RCC 7860 (cell line): ENCODE results near the gene LRWD1.
"Not testable (repeated sequence)": the region's sequence is repeated elsewhere in the genome, so short reads cannot be mapped to it uniquely, and the experiment has no call there.

Experiments
- DNase-seq: peaks from one replicate; pipeline ENCODE4 v3.0.0-alpha.2; 2015; ENCODE audit warnings: low spot score
- FAIRE-seq: peaks from 2 replicates; lab custom pipeline; 2012; peaks lifted over from hg19 to GRCh38; lab: Jason Lieb, UNC

LRWD1 gene

DNA sequence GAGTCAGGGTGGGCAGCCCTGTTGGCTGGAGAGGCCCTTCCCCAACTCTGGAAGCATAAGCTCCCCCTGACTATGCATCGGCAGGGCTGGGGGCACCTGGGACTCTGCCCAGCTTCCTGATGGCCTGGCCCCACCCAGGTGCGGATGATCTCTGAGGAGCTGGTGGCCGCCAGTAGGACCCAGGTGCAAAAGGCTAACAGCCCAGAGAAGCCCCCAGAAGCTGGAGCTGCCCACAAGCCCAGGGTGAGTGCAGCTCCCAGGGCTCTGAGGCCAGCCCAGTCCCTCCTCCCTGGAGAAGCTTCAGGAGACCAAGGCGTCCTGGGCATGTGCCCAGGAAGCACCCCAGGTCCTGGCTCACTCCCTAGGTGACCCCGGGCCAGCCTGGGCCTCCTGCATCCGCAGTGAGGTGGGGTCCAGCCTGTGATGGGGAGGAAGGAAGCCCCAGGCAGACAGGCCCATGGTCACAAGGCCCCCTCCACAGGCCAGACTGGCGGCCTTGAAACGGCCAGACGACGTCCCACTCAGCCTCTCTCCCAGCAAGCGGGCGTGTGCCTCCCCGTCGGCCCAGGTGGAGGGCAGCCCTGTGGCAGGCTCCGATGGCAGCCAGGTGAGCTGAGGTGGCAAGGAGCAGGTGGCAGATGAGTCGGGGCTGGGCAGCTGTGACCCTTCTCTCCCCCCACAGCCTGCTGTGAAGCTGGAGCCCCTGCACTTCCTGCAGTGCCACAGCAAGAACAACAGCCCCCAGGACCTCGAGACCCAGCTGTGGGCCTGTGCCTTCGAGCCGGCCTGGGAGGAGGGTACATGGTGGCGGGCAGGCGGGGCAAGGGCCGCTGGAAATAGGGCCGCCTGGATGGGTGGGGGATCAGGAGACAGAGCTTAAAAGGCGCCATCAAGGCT, 3.0 kb downstream of the LRWD1 start:
- DNase-seq: no peak
- no peak for FAIRE-seq

DNA sequence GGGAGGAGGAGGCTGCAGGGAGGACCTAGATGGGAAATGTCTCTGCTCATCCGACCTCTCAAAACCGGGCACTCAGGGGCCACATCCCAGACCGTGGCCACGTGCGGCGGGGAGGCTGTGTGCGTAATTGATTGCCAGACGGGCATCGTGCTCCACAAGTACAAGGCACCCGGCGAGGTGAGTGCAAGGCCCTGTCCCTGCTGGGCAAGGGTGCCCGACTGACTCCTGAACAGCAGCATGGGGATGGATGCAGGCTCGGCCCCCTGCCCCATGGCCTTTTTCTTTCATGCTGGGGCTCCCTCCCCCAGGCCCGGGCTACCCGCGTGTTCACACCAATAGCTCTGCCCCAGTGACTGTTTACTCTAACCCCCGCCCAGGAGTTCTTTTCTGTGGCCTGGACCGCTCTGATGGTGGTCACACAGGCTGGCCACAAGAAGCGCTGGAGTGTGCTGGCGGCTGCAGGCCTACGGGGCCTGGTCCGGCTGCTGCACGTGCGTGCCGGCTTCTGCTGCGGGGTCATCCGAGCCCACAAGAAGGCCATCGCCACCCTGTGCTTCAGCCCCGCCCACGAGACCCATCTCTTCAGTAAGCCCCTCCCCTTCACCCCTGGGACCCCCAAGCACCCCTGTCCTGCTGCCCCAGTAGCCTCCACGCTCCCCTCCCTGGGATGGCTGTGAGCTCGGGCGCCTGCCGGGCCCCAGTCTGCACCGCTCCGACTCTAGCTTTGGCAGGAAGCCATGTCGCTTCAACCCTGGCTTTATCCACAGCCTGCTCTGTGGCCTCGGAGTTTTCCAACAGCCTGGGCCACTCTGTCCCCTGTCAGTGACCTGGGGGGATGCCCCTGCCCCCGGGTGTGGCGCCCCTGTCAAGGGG, 3.9 kb downstream of the LRWD1 start:
- FAIRE-seq: no peak

DNA sequence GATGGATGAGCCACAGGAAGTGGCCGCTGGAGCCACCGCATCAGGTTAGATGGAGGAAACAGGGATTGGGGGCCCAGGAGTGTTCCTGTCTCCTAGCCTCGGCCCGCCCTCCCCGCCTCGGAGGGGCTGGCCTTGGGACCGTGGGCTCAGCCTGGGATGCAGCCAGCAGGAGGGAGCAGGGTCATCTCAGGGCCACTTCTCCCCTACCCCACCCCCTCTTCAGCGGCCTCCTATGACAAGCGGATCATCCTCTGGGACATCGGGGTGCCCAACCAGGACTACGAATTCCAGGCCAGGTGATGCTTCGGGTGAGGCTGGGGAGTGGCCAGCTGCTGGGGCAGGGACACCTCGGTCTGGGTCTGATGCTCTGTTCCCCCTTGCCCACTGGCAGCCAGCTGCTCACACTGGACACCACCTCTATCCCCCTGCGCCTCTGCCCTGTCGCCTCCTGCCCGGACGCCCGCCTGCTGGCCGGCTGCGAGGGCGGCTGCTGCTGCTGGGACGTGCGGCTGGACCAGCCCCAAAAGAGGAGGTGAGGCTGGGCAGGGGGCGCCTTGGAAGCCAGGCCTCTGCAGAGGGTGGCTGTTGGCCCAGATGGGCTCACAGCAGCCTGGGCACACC, 4.7 kb downstream of the LRWD1 start:
- DNase-seq: no peak
- FAIRE-seq: no peak

More for the DNA sequence above, 3.9 kb downstream of the LRWD1 start:
- DNase-seq: no peak

DNA sequence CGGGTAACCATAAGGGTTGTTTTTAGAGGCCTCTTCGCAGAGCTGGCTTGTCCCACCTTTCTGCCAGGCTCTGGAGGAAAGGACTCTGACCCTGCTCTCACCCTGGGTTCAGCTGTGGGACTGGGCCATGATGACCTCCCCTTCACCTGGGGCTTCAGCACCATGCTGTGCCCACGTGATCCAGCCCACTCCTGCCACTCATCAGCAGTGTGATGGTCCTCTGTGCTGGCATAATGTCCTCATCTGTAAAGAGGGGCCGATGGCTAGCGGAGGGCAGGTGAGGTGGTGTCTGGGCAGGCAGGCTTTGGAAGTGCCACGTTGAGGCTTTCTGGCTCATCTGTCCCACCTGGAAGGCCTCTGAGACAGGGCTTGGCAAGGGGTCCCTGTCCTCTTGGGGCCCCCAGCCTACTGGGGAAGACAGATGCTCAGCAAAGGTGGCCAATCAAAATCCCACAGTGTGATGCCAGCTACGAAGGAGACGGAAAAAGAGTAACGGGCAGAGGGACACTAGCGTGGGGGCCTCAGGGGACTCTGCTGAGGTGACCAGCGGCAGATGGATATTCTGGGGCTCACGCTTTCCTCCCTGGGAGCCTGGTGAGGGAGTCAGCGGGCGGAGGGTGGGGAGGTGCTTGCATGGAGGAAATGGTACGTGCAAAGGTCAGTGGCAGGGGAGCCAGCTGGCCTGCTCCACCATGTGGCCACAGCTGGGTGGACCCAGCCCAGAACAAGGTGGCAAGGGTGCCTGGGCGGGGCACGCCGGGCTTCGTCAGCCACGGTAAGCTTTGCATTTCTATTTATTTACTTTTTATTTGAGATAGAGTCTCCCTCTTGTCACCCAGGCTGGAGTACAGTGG, 5.4 kb downstream of the LRWD1 start:
- FAIRE-seq: no peak
- DNase-seq: no peak

DNA sequence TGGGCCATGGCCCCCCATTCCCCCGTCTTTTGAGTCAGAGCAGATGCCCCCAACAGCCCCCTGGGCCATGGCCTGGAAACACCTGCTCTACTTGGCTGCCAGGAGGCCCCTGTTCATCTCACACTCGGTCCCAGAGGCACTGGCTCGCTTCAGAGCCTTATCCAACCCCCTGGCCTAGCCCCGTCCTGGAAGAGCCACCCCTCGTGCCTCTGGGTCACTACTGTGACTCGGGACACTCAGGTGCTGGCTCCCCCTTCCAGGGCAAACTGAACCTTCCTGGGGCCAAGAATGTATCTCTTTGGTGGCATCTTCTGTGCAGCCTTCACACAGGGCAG, 7.0 kb downstream of the LRWD1 start:
- FAIRE-seq: no peak

DNA sequence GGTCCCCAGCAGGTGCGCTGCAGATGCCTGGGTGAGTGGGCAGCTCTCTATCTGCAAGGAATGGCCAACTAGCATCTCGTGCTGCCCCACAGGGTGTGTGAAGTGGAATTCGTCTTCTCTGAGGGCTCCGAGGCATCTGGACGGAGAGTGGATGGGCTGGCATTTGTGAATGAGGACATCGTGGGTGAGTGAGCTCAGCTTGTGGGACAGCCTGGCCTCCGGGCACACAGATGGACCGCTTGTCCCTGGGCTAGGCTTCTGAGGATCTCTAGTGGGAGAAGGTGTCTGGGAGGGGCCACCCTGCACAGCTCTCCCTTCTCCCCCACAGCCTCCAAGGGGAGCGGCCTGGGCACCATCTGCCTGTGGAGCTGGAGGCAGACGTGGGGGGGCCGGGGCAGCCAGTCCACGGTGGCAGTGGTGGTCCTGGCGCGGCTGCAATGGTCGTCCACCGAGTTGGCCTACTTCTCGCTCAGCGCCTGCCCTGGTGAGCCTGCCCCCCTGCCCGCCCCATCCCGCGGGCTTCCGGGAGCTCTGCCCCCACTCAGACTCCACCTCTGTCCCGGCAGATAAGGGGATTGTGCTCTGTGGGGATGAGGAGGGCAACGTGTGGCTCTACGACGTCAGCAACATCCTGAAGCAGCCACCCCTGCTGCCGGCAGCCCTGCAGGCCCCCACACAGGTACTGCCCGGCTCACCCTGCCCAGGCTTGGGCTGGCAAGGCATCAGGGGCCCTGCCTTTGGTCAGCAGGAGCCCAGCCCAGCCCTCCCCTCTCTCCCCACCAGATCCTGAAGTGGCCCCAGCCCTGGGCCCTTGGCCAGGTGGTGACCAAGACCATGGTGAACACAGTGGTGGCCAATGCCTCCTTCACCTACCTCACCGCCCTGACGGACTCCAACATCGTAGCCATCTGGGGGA, 7.6 kb downstream of the LRWD1 start:
- DNase-seq (no peak), FAIRE-seq (no peak)

More for the DNA sequence above, 7.0 kb downstream of the LRWD1 start:
- DNase-seq: no peak

DNA sequence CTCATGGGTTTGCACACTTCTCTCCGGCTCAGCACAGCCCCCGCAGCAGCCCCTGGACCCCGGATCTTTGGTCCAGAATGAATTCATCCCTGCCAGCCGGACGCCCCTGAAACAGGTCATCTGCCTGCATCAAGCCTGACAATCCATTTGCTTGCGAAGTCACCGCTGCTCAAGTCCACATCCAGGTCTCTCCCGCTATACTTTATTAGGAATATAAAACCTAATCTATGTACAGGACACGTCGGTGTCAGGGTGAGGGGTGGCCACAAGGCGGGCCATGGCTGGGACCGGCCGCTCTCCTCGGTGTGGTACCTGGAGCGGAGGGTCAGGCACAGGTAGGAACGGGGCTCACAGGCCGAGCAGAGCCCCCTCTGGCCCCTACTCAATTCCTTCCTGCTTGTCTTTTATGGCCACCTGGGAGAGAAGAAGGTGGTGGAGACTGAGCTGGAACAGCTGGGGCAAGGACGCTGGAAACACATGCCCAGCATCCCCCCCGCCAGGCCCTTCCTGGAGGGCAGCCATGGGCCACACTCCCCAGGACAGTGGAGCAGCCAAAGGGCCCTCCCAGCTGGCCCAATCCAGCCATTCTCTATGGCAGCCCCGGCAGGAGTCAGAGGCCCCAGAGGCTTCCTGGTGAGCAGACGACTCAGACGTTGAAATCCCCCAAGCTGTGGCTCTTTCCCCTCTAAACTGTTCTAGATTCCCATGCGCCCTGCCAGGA, 8.6 kb downstream of the LRWD1 start:
- no peak for FAIRE-seq
- no peak for DNase-seq

DNA sequence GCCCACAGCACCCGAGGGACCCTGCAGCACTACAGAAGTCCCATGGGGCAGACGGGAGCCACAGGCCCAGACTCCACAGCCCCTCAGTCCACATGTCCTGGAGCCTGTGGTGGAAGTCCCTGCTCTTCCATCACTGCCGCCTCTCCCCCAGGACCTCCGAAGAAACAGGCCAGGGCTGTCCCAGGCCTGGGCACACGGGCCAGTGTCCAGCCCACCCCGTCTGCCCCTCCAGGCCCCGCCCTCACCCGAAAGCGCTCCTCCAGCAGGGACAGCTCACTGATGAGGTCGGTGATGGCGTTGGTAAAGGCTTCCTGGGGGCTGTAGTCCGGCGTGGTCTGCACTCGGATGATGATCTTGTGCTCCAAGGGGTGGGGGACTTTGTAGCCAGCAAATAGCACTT, 9.3 kb downstream of the LRWD1 start:
- not testable (repeated sequence) for FAIRE-seq, DNase-seq

DNA sequence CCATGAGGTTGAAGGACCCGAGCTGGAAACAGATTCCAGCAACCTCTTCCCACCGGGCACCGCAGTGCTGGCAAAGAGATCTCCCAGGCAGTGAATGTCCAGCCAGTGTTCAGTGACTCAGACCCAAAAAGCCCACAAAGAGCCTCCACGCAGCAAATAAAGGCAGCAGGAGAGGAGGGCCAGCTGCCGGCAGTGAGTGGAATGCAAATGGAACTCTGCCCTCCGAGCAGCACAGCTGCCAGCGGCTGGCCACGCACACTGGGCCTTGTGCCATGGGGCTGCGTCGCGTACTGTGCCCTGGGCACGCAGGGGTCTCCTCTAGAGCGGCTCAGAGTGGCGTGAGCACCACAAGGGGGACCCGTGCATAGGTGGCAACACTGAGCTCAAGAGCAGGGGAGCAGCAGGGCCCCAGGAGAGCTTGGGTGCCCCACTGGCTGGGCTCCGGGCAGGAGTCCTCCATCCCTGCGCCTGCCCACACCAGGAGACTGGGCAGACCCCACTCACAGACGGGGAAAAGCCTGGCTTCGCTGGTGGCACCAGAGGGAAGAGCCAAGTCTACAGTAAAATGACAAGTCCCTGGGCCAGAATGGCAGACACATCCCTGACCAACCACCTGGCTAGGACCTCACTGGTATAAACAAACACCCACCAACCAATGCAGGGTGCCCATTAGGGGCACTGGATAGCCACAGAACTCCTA, 10.1 kb downstream of the LRWD1 start:
- not testable (repeated sequence) for DNase-seq, FAIRE-seq

DNA sequence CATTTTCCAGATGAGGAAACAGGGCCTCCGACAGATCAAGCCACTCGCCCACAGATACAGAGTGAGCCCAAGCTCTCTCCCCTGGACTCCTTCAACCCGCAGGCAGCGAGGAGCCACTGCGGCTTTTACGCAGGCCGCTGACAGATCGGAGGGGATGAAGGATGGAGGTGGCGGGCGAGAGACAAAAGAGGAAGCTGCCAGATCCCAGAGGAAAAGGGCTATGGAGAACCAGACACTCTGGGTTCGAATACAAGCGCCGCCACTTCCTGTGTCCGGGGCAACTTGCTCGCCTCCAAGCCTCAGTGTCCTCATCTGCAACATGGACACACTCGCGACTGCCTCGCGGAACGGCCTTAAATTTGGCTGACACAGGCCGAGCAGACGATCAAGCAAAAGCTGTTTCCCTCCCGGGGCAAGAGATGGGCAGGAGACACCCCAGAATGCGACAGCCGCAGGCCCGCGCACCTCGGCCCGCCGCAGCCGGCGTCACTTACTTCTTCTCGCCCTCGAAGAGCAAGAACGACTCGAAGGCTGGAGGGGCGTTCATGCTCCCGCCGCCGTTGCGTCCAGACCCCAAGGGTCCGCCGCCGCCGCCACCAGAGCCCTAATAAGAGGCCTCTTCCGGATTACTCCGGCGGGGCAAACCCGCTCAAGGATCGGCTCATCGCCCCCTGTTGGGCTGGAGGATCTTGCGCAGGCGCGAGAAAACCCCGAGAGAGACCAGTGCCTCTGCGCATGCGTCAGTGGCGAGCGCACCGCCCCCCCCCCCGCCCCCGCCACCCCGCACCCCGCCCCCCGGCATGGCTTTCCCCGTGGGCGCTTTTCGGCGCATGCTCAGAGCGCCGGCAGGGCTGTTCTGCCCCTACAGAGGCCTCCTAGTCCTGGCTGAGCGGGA, 13.8 kb downstream of the LRWD1 start, which contains the start of gene POLR2J:
POLR2J (minus strand) TSS at position 609 of the 895 bp plus-strand sequence; CDS start at position 547, 62 bp downstream.
- DNase-seq: peak; percentile 15
- not testable (repeated sequence) for FAIRE-seq

DNA sequence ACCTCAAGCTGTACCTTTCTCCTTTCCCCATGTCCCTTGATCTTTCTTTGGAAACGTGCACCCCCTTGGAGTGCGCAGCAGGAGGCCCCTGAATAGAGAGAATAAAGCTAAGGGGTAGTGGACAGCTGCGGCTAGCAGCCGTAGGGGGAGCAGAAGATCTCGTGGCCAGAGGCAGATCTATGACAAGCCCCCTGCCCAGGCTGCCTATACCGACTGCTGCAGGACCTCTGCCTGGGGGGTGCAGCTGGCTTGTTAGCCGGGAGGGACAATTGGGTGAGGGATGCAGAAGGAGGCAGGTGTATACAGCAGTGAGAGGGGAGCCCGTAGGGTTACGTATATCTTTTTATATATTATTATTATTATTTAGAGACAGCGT, 14.4 kb downstream of the LRWD1 start:
- not testable (repeated sequence) for FAIRE-seq, DNase-seq

DNA sequence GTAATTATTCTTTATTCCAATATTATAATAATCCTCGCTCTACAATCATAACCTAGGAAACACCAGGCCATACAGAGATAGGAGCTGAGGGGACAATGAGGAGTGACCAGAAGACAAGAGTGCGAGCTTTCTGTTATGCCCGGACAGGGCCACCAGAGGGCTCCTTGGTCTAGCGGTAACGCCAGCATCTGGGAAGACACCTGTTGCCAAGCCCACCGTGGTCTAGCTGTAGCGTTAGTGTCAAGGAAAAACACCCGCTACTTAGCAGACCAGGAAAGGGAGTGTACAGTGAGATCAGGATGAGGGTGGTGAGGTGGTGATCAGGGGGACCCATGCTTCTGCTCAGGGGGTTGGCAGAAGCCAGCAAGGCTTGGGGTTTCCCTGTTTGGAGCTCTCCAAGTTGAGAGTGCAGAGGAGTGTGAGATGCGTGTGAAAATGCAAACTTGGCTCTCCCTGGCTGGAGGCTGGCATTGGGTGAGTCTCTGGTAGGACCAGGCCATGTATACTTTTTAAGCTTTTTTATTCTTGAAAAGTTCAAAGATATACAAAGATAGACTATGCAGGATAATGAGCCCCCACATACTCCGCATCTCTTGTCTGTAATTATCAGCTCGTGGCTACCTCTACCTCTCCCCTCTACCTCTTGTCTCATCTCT, 15.3 kb downstream of the LRWD1 start:
- not testable (repeated sequence) for FAIRE-seq

DNA sequence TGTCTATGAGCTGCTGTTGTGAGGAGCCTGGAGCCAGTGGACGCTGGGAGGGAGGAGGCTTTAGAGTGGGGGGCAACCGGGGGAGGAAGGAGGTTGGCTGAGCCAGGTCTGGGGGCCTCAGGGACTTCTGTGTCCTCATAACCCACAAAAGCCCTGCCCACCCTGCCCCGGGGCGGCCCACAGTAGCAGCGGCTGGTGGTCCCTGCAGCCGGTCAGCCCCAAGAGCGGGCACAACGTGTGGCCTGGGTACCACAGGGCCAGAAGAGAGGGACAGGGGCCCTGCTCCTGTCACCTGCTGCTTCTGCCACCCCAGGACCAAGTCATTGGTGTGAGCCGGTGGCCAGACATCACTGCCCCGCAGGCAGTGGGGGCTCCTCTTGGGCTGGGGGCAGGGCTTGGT, 17.2 kb downstream of the LRWD1 start:
- not testable (repeated sequence) for DNase-seq, FAIRE-seq

More for the DNA sequence above, 15.3 kb downstream of the LRWD1 start:
- DNase-seq: not testable (repeated sequence)

DNA sequence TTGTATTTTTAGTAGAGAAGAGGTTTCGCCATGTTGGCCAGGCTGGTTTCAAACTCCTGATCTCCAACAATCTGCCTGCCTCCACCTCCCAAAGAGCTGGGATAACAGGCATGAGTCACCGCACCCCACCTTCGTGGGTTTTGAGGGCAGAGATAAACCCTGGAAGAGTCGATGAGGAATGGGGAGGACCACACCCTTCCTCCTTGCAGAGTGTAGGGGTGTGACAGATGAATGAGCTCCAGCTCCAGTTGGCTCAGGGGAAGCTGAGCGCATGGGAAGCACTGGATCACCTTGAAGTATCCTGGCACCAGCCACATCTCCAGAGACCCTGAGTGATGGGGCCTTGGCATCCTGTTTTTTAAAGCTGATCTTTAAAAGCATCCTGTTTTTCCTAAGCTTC, 19.5 kb downstream of the LRWD1 start:
- not testable (repeated sequence) for FAIRE-seq, DNase-seq

DNA sequence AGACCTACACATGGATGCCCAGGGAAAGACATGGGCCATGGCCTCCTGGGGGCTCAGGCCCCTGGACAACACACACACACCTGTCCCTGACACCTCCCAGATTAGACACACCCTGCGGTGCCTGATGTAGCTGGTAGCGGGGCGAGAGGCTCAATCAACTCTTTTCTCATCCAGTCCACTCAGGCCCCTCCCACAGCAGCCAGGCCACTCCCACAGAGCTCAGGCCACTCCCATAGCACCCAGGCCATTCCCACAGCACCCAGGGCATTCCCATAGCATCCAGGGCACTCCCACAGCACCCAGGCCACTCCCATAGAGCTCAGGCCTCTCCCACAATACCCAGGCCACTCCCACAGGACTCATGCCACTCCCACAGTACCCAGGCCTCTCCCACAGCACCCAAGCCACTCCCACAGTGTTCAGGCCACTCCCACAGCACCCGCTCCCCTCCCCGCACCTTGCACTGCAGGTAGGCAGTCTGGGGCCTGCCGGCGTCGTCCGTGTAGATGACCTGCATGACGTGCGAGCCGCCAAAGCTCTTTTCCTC, 25.8 kb downstream of the LRWD1 start:
- FAIRE-seq, DNase-seq: not testable (repeated sequence)
